IMR-90 (cell line): ENCODE results near the gene TNFAIP8. TPM values are rescaled to one million over a fixed set of nuclear protein-coding genes. Genes with fewer than 3 reads are reported as not detected.

Experiments used
- ATAC-seq: fragments of 200-7000 bp; cut with Tn5 transposase; 2 replicates; pipeline ENCODE4 v1.9.1; 2020; ENCODE audit warnings: low read depth, mild to moderate bottlenecking, moderate library complexity
- BruUV-seq: library from RNA; stranded (reverse); fragments of 400-500 nt; replicated peaks from 2 replicates; lab custom pipeline; 2021; lab: Mats Ljungman, UMichigan
- CTCF ChIA-PET: fragments of 300-600 bp; formaldehyde crosslinking; extraction: SDS; loops from one replicate; lab custom pipeline; 2021; ENCODE audit warnings: antibody characterized with exemption; lab: Yijun Ruan, JAX
- POLR2A ChIA-PET: fragments of 300-600 bp; sonication (Branson Sonifier 250); formaldehyde crosslinking; loops from one replicate; lab custom pipeline; 2022; ENCODE audit warnings: antibody characterized with exemption; ENCODE audit not compliant: unreplicated experiment; lab: Charles Lee
- DNase-seq: peaks from one replicate; pipeline ENCODE4 v3.0.0; 2013
- H2AFZ ChIP-seq: replicated peaks from 2 replicates; pipeline ENCODE3; 2013; ENCODE audit warnings: low read length, mild to moderate bottlenecking; ENCODE audit not compliant: poor library complexity
- H2AK5ac ChIP-seq: 2 replicates; pipeline ENCODE4 v1.6.1; 2013; ENCODE audit warnings: low read depth, low read length, inconsistent platforms
- H2AK9ac ChIP-seq: replicated peaks from 2 replicates; pipeline ENCODE3; 2013; ENCODE audit warnings: mild to moderate bottlenecking, low read depth, low read length, moderate library complexity; ENCODE audit not compliant: poor library complexity
- H2BK120ac ChIP-seq: 2 replicates; pipeline ENCODE4 v1.6.1; 2013; ENCODE audit warnings: low read depth, low read length, inconsistent platforms
- H2BK15ac ChIP-seq: 3 replicates; pipeline ENCODE4 v1.6.1; 2013; ENCODE audit warnings: low read depth, low read length, inconsistent platforms
- H2BK20ac ChIP-seq: 2 replicates; pipeline ENCODE4 v1.6.1; 2013; ENCODE audit warnings: low read depth, mild to moderate bottlenecking, inconsistent platforms, low read length, moderate library complexity
- H2BK5ac ChIP-seq: 2 replicates; pipeline ENCODE4 v1.6.1; 2013; ENCODE audit warnings: mild to moderate bottlenecking, low read depth, low read length, inconsistent platforms; ENCODE audit not compliant: poor library complexity, severe bottlenecking
- H3K14ac ChIP-seq: replicated peaks from 2 replicates; pipeline ENCODE4 v1.6.1; 2013; ENCODE audit warnings: low read depth, low read length, inconsistent platforms
- H3K18ac ChIP-seq: 2 replicates; pipeline ENCODE4 v1.6.1; 2013; ENCODE audit warnings: low read depth, low read length, control low read depth
- H3K23ac ChIP-seq: 2 replicates; pipeline ENCODE4 v1.6.1; 2013; ENCODE audit warnings: low read depth, low read length, inconsistent platforms
- H3K27ac ChIP-seq: 2 replicates; pipeline ENCODE4 v1.5.1; 2013; ENCODE audit warnings: mild to moderate bottlenecking, control low read depth, low read length; ENCODE audit not compliant: insufficient read depth
- H3K27me3 ChIP-seq: 2 replicates; pipeline ENCODE4 v1.6.1; 2013; ENCODE audit warnings: low read length; ENCODE audit not compliant: control insufficient read depth, insufficient read depth
- H3K36me3 ChIP-seq: 2 replicates; pipeline ENCODE4 v1.6.1; 2013; ENCODE audit warnings: low read length, mixed read lengths; ENCODE audit not compliant: control insufficient read depth, insufficient read depth
- H3K4ac ChIP-seq: 2 replicates; pipeline ENCODE4 v1.6.1; 2013; ENCODE audit warnings: low read depth, low read length, inconsistent platforms
- H3K4me1 ChIP-seq: 2 replicates; pipeline ENCODE4 v1.6.1; 2013; ENCODE audit warnings: low read length, mixed read lengths; ENCODE audit not compliant: control insufficient read depth, insufficient read depth
- H3K4me2 ChIP-seq: 2 replicates; pipeline ENCODE4 v1.6.1; 2013; ENCODE audit warnings: low read depth, mild to moderate bottlenecking, control low read depth, low read length, moderate library complexity
- H3K4me3 ChIP-seq: 2 replicates; pipeline ENCODE4 v1.5.1; 2013; ENCODE audit warnings: low read depth, mild to moderate bottlenecking, control low read depth, low read length, moderate library complexity; ENCODE audit not compliant: insufficient read depth
- H3K56ac ChIP-seq: 2 replicates; pipeline ENCODE4 v1.6.1; 2013; ENCODE audit warnings: low read length, inconsistent platforms; ENCODE audit not compliant: insufficient read depth; ENCODE audit errors: extremely low read depth
- H3K79me1 ChIP-seq, 2 experiments: 2 replicates each; pipeline ENCODE4 v1.6.1; 2013; ENCODE audit warnings: low read length in 2 of 2, inconsistent platforms in 1 of 2, low read depth in 1 of 2
- H3K9ac ChIP-seq: 2 replicates; pipeline ENCODE4 v1.6.1; 2013; ENCODE audit warnings: low read depth, low read length, control low read depth
- H3K9me1 ChIP-seq: 2 replicates; pipeline ENCODE4 v1.6.1; 2013; ENCODE audit warnings: low read length, inconsistent platforms; ENCODE audit not compliant: insufficient read depth
- H3K9me3 ChIP-seq: 2 replicates; pipeline ENCODE4 v1.6.1; 2013; ENCODE audit warnings: low read length; ENCODE audit not compliant: control insufficient read depth, insufficient read depth
- H4K20me1 ChIP-seq: 2 replicates; pipeline ENCODE4 v1.6.1; 2013; ENCODE audit warnings: low read length, inconsistent platforms; ENCODE audit not compliant: insufficient read depth
- H4K5ac ChIP-seq: 2 replicates; pipeline ENCODE4 v1.6.1; 2013; ENCODE audit warnings: mild to moderate bottlenecking, low read depth, low read length, control low read depth
- H4K8ac ChIP-seq, 2 experiments: 2 replicates each; pipeline ENCODE4 v1.6.1; 2013; ENCODE audit warnings: low read depth in 2 of 2, low read length in 2 of 2, control low read depth in 1 of 2, inconsistent platforms in 1 of 2
- H4K91ac ChIP-seq: 2 replicates; pipeline ENCODE4 v1.6.1; 2013; ENCODE audit warnings: low read depth, low read length, inconsistent platforms; ENCODE audit not compliant: insufficient read depth
- BHLHE40 ChIP-seq: fragments of 150-350 bp; IDR thresholded peaks from 2 replicates; pipeline ENCODE4 v1.6.1; 2016; ENCODE audit warnings: mild to moderate bottlenecking, low read depth, low read length
- CEBPB ChIP-seq: IDR thresholded peaks from 2 replicates; pipeline ENCODE4 v1.6.1; 2012; ENCODE audit warnings: low read depth, low read length, improper control_type of control experiment
- CHD1 ChIP-seq: IDR thresholded peaks from 2 replicates; pipeline ENCODE4 v1.6.1; 2012; ENCODE audit warnings: low read depth, low read length, improper control_type of control experiment
- CTCF ChIP-seq: conservative IDR thresholded peaks from 2 replicates; pipeline ENCODE4 v1.5.1; 2012; ENCODE audit warnings: mild to moderate bottlenecking, low read depth, low read length, improper control_type of control experiment
- FOS ChIP-seq: fragments of 150-350 bp; IDR thresholded peaks from 2 replicates; pipeline ENCODE4 v1.6.1; 2016; ENCODE audit warnings: low read depth, low read length
- MAFK ChIP-seq: IDR thresholded peaks from 2 replicates; pipeline ENCODE4 v1.6.1; 2012; ENCODE audit warnings: low read depth, low read length, improper control_type of control experiment
- MAZ ChIP-seq: IDR thresholded peaks from 2 replicates; pipeline ENCODE4 v1.6.1; 2012; ENCODE audit warnings: low read depth, mild to moderate bottlenecking, low read length, improper control_type of control experiment, moderate library complexity, borderline replicate concordance
- MXI1 ChIP-seq: IDR thresholded peaks from 2 replicates; pipeline ENCODE4 v1.6.1; 2012; ENCODE audit warnings: low read depth, mild to moderate bottlenecking, low read length, moderate library complexity, borderline replicate concordance
- NFE2L2 ChIP-seq: fragments of 150-350 bp; IDR thresholded peaks from 2 replicates; pipeline ENCODE4 v1.6.1; 2016; ENCODE audit warnings: low read depth, mild to moderate bottlenecking, low read length
- POLR2A ChIP-seq: IDR thresholded peaks from 2 replicates; pipeline ENCODE4 v1.6.1; 2012; ENCODE audit warnings: mild to moderate bottlenecking, low read depth, low read length
- RAD21 ChIP-seq: IDR thresholded peaks from 2 replicates; pipeline ENCODE4 v1.6.1; 2012; ENCODE audit warnings: low read length, improper control_type of control experiment
- RCOR1 ChIP-seq: IDR thresholded peaks from 2 replicates; pipeline ENCODE4 v1.6.1; 2012; ENCODE audit warnings: mild to moderate bottlenecking, low read length, improper control_type of control experiment; ENCODE audit not compliant: insufficient replicate concordance
- RFX5 ChIP-seq: IDR thresholded peaks from 2 replicates; pipeline ENCODE4 v1.8.0; 2012; ENCODE audit warnings: low read depth, mild to moderate bottlenecking, low read length, moderate library complexity
- SMC3 ChIP-seq: fragments of 150-350 bp; IDR thresholded peaks from 2 replicates; pipeline ENCODE4 v1.6.1; 2016; ENCODE audit warnings: low read depth, mild to moderate bottlenecking, antibody characterized with exemption, low read length, moderate library complexity
- WGBS, 2 experiments: methylation state at CpG; one replicate each; pipeline versions ENCODE4 v1.1.5 to v1.1.7; 2013; ENCODE audit warnings: missing lambda C conversion rate in 2 of 2; ENCODE audit not compliant: insufficient read length in 1 of 2; ENCODE audit errors: extremely low coverage in 2 of 2; 5-methylcytosine and 5-hydroxymethylcytosine counted together
- dilution Hi-C: fragments of 300-500 bp; cut with HindIII; formaldehyde crosslinking; loops from one replicate; pipeline ENCODE4 v1.14.3; 2018; ENCODE audit warnings: low sequenced_read_pairs; ENCODE audit not compliant: unreplicated experiment
- in situ Hi-C: fragments of 300-500 bp; cut with MboI; formaldehyde crosslinking; loops from 3 replicates; pipeline ENCODE4 v1.14.3; 2019; ENCODE audit warnings: low sequenced_read_pairs, inconsistent platforms, mixed read lengths
- intact Hi-C: fragments of 100-400 bp; cut with micrococcal nuclease; formaldehyde crosslinking; loops from 2 replicates; pipeline ENCODE4 v1.10.0; 2022
- polyA plus RNA-seq, 3 experiments: library from polyadenylated mRNA; depleted of rRNA; stranded (reverse); fragments of >200 nt; gene quantifications; 2 replicates each; pipeline ENCODE4 v1.2.3, GENCODE V29; 2012; ENCODE audit warnings: low replicate concordance in 1 of 3
- total RNA-seq: library from RNA; depleted of rRNA; stranded (reverse); fragments of >200 nt; gene quantifications from 2 replicates; pipeline ENCODE4 v1.2.3, GENCODE V29; 2012
- TF ChIP-seq, protein P1 (sequence below): fragments of 150-350 bp; IDR thresholded peaks from 2 replicates; pipeline ENCODE4 v1.6.1; 2016; ENCODE audit warnings: low read depth, mild to moderate bottlenecking, low read length, moderate library complexity, borderline replicate concordance
- TF ChIP-seq, protein P2 (sequence below): fragments of 150-350 bp; IDR thresholded peaks from 2 replicates; pipeline ENCODE4 v1.6.1; 2017; ENCODE audit warnings: mild to moderate bottlenecking, antibody characterized with exemption, low read length, low read depth

TNFAIP8 gene
- total and polyA plus RNA-seq, 2 of the 4 experiments (the other 2 are of a cell fraction): 20.3 to 29.9 TPM

GRCh38 chr5:119344231-119344630 lies 11.6 kb upstream of the TNFAIP8 start:
- no peak overlapping the region for H4K91ac ChIP-seq
- no peak overlapping the region for H4K5ac ChIP-seq
- H2AK5ac ChIP-seq: peak overlapping the region; percentile 40; the same call in 1 of the 2 replicates
- H3K27me3 ChIP-seq: no peaks in the 10 kb centered on the region
- H3K27ac ChIP-seq: no peak overlapping the region
- H2AK9ac ChIP-seq: no peak overlapping the region
- WGBS, 2 experiments: no CpG with 5 or more reads among the region's 2 CpGs
- no peaks in the 10 kb centered on the region for H3K9me3 ChIP-seq
- no peak overlapping the region for H2AFZ ChIP-seq
- dilution Hi-C loops: no loop called here
- intact Hi-C loops: no loop called here
- no peak overlapping the region for H3K14ac ChIP-seq
- H3K79me1 ChIP-seq: peaks cover 3 to 16% of the 10 kb centered on the region in 2 experiments; a peak in 3 of 4 replicates
- ATAC-seq: no peak
- H3K9me1 ChIP-seq: no peaks in the 10 kb centered on the region
- H3K4me1 ChIP-seq: peaks cover 9% of the 10 kb centered on the region
- H3K9ac ChIP-seq: no peak overlapping the region
- no peak overlapping the region for H3K56ac ChIP-seq
- no peak overlapping the region for H2BK120ac ChIP-seq
- no peak overlapping the region for H3K4me3 ChIP-seq
- H2BK20ac ChIP-seq: no peak overlapping the region
- H3K4ac ChIP-seq: peak overlapping the region; percentile 13; the same call in 1 of the 2 replicates
- no peak overlapping the region for H3K4me2 ChIP-seq
- peak overlapping the region; percentile 12; the same call in 1 of the 2 replicates for H3K18ac ChIP-seq
- CTCF ChIA-PET: no interaction called here
- no peak for DNase-seq
- BruUV-seq: no TSS peak
- in situ Hi-C loops: no loop called here
- no peaks in the 10 kb centered on the region for H4K20me1 ChIP-seq
- no peak overlapping the region; the same call in 2 of the 3 replicates for H2BK15ac ChIP-seq
- peak overlapping the region in 1 of 2 experiments; percentile 20; a peak in 1 of 4 replicates for H4K8ac ChIP-seq
- no peak overlapping the region for H2BK5ac ChIP-seq
- TF ChIP-seq MXI1 (no peak), RCOR1 (no peak), BHLHE40 (no peak), NFE2L2 (no peak), POLR2A (no peak), CTCF (no peak), SMC3 (no peak), MAZ (no peak), RFX5 (no peak), CEBPB (no peak), RAD21 (no peak), FOS (no peak), MAFK (no peak), CHD1 (no peak)
- TF ChIP-seq, protein P1, sequence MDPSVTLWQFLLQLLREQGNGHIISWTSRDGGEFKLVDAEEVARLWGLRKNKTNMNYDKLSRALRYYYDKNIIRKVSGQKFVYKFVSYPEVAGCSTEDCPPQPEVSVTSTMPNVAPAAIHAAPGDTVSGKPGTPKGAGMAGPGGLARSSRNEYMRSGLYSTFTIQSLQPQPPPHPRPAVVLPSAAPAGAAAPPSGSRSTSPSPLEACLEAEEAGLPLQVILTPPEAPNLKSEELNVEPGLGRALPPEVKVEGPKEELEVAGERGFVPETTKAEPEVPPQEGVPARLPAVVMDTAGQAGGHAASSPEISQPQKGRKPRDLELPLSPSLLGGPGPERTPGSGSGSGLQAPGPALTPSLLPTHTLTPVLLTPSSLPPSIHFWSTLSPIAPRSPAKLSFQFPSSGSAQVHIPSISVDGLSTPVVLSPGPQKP: no peak
- TF ChIP-seq, protein P2, sequence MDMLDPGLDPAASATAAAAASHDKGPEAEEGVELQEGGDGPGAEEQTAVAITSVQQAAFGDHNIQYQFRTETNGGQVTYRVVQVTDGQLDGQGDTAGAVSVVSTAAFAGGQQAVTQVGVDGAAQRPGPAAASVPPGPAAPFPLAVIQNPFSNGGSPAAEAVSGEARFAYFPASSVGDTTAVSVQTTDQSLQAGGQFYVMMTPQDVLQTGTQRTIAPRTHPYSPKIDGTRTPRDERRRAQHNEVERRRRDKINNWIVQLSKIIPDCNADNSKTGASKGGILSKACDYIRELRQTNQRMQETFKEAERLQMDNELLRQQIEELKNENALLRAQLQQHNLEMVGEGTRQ: no peak
- POLR2A ChIA-PET: no interaction called here
- no peaks in the 10 kb centered on the region for H3K36me3 ChIP-seq
- H3K23ac ChIP-seq: no peak overlapping the region
